NB4 (cell line): ENCODE data around the gene NOVA2.

Source experiments
- DNase-seq: peaks from one replicate; pipeline ENCODE4 v3.0.0; 2010; ENCODE audit warnings: low read depth
- H3K4me3 ChIP-seq: one replicate; pipeline ENCODE4 v1.5.1; 2011; ENCODE audit warnings: mild to moderate bottlenecking, low read depth, low read length, moderate library complexity
- MYC ChIP-seq: IDR thresholded peaks from 2 replicates; pipeline ENCODE4 v1.6.1; 2011; ENCODE audit warnings: low read depth, low read length
- POLR2A ChIP-seq: IDR thresholded peaks from 2 replicates; pipeline ENCODE4 v1.6.1; 2011; ENCODE audit warnings: mild to moderate bottlenecking; ENCODE audit not compliant: insufficient read length; ENCODE audit errors: extremely low read depth
- TF ChIP-seq, protein P1 (sequence below): IDR thresholded peaks from one replicate; pipeline ENCODE4 v1.5.1; 2012; ENCODE audit warnings: low read depth, low read length
- TF ChIP-seq, protein P2 (sequence below): IDR thresholded peaks from 2 replicates; pipeline ENCODE4 v1.6.1; 2011; ENCODE audit warnings: low read depth, low read length

The NOVA2 gene

DNA sequence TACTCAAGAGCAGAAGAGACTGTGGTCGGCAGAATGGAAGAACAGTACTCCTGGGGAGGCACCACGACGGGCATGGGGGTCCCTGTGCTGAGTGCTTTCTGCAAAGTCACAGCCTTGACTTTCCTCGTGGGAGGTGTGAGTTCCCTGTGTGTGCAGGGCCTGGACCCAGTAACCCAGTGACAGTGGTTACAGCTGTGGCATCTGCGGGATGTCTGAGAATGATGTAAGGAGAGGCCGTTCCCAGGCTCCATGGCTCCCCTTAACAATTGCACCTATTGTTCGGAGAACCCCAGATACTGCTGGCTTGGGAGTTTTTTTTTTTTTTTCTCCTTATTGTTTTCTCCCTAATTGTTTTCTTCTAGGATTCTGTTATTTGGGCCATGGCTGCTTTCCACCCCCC is 54.0 kb downstream of the NOVA2 start:
- no peak for TF ChIP-seq POLR2A
- TF ChIP-seq MYC, result no peak
- TF ChIP-seq, protein P1, sequence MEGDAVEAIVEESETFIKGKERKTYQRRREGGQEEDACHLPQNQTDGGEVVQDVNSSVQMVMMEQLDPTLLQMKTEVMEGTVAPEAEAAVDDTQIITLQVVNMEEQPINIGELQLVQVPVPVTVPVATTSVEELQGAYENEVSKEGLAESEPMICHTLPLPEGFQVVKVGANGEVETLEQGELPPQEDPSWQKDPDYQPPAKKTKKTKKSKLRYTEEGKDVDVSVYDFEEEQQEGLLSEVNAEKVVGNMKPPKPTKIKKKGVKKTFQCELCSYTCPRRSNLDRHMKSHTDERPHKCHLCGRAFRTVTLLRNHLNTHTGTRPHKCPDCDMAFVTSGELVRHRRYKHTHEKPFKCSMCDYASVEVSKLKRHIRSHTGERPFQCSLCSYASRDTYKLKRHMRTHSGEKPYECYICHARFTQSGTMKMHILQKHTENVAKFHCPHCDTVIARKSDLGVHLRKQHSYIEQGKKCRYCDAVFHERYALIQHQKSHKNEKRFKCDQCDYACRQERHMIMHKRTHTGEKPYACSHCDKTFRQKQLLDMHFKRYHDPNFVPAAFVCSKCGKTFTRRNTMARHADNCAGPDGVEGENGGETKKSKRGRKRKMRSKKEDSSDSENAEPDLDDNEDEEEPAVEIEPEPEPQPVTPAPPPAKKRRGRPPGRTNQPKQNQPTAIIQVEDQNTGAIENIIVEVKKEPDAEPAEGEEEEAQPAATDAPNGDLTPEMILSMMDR, result no peak
- TF ChIP-seq, protein P2, sequence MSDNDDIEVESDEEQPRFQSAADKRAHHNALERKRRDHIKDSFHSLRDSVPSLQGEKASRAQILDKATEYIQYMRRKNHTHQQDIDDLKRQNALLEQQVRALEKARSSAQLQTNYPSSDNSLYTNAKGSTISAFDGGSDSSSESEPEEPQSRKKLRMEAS, result no peak
- no peak for DNase-seq
- H3K4me3 ChIP-seq, result no peak overlapping the region

DNA sequence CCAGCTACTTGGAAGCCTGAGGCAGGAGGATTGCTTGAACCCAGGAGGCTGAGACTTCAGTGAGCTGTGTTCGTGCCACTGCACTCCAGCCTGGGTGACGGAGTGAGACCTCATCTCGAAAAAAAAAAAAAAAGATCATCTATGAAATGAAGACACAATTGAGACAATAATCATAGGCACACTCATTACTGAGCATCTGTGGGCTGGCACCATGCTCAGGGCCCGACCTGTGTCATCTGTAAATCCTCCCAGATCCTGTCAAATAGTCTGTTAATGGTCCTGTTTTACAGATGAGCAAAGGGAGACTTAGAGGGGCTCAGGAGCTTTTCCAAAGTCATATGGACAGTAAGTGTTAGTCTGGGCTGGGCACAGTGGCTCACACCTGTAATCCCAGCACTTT is 54.9 kb downstream of the NOVA2 start:
- TF ChIP-seq, protein P2, result no peak
- TF ChIP-seq, protein P1, result no peak
- no peak for TF ChIP-seq MYC
- TF ChIP-seq POLR2A, result no peak
- DNase-seq, result no peak
- H3K4me3 ChIP-seq, result no peak overlapping the region

DNA sequence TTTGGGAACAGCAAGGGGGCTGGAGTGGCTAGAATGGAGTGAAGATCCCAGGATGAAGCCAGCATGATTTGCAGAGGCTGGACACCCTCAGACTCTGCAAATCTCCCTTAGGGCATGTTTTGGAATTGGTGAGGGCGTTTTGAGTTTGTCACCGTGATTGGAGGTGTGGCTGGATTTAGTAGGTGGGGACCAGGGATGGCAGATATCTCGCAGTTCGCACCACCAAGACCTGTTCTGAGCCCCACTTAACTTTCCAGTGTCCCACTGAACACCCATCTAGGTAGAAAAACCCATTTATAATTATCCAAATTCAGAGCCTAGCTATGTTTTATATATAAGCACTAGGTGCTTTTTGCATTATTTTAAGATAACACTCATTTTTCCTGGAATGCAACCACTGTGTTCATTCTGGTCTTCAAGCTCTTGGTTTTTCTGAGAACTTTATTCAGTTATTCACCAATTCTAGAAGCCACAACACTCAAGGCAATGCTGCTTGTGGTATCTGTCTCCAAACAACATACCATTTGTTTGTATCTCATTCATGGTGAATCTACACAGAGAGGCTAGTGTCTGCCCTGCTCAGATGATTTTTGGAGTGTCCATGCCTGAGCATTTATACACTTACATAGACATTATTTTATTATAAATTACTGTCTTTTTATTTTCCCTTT is 56.1 kb downstream of the NOVA2 start:
- DNase-seq, result no peak
- no peak overlapping the region for H3K4me3 ChIP-seq
- TF ChIP-seq MYC, result no peak
- TF ChIP-seq, protein P1, result no peak
- TF ChIP-seq, protein P2, result no peak

DNA sequence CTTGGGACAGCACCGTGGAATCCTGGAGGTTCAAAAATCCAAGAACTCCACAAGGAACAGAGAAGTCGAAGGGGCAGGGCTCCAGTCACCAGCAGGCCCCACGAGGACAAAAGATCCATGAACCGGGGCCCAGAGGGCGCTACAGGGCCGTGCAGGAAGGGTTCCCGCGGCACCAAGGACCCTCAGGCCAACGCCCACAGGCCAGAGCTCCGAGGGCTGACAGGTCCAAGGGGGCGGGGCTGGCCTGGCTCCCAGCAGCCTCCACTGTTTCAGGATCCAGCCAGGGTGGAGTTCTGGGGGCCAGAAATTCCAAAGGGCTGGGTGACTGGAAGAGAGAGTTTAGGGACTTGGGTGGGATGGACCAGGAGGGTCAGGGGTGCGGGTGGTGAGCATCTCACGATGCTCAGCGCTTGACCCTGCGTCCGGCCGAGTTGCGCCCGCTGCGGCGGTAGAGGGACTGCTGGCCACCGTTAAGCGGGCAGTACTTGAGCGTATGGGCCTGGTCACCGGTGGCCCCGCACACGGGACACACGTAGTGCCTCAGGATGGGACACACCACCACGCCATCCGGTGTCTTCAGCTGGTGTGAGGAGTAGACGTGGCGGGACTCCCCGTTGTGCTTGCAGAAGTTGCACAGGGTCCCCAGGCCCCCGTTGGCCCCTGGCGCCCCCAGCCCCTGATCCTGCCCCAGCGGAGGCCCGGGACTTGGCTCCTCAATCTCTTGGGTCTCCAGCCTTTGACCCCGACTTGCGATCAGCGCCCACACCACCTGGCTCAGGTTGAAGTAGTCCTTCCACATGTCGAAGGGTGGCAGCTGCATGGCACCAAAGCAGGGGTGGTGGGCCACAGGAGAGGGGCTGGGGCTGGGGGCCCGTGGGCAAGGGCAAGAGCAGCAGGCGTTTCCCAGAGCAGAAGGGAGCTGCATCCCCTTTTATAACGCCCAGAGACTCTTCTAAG is 59.5 kb downstream of the NOVA2 start, which contains the start of gene NANOS2:
Gene NANOS2, minus strand, starts transcription at position 905 of the 957 bp plus-strand sequence. Its CDS starts 85 bp downstream, at position 820.
- no peak within 1 kb of the TSS for H3K4me3 ChIP-seq
- DNase-seq, result peak; percentile 75
- no peak for TF ChIP-seq POLR2A
- TF ChIP-seq, protein P2, result no peak
- no peak for TF ChIP-seq MYC
- TF ChIP-seq, protein P1, result peak; percentile 71

DNA sequence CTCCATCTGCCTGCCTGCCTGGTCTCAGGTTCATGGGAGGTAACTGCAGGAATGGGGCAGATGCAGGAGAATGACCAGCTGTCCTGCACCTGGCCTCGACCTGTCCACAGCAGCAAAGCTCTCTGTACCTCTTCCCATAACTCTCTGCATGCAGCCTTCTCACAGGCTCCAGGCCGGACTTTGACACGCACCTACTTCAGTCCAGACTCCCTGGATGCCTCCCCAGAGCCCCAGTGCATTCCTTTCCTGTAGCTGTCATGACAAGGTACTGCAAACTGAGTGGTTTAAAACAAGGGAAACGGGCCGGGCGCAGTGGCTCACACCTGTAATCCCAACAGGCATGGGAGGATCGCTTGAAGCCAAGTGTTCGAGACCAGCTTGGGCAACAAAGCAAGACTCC is 62.4 kb downstream of the NOVA2 start:
- TF ChIP-seq, protein P2, result no peak
- TF ChIP-seq MYC (no peak), POLR2A (no peak)
- TF ChIP-seq, protein P1, result no peak
- H3K4me3 ChIP-seq, result no peak overlapping the region

More for the DNA sequence above, 62.4 kb downstream of the NOVA2 start:
- DNase-seq, result no peak
